SK-N-SH treated with all-trans-retinoic acid at 6 μM for 48 hours (cell line): Measurements from ENCODE around the gene TRAK2.

ENCODE experiments used
- ATAC-seq: fragments of 200-7000 bp; cut with Tn5 transposase; 3 replicates; pipeline ENCODE4 v1.9.1; 2020; ENCODE audit warnings: mild to moderate bottlenecking, moderate library complexity
- ARNTL ChIP-seq: fragments of 450-650 bp; formaldehyde crosslinking; IDR thresholded peaks from 2 replicates; pipeline ENCODE4 v1.5.0; 2020; ENCODE audit warnings: low read depth, mild to moderate bottlenecking, moderate library complexity, borderline replicate concordance
- BACH2 ChIP-seq: fragments of 250-450 bp; sonication (Bioruptor Pico); IDR thresholded peaks from 2 replicates; pipeline ENCODE4 v1.9.0; 2021; ENCODE audit warnings: mild to moderate bottlenecking, borderline replicate concordance
- CSDC2 ChIP-seq: fragments of 250-450 bp; sonication (Bioruptor Pico); IDR thresholded peaks from 2 replicates; pipeline ENCODE4 v1.5.0; 2020; ENCODE audit warnings: mild to moderate bottlenecking, moderate library complexity
- CSRNP3 ChIP-seq: fragments of 250-450 bp; sonication (Bioruptor Pico); IDR thresholded peaks from 2 replicates; pipeline ENCODE4 v1.5.1; 2021; ENCODE audit warnings: mild to moderate bottlenecking, moderate library complexity
- ESRRG ChIP-seq: fragments of 250-450 bp; sonication (Bioruptor Pico); IDR thresholded peaks from 2 replicates; pipeline ENCODE4 v1.6.1; 2021; ENCODE audit warnings: mild to moderate bottlenecking
- GLIS3 ChIP-seq: fragments of 250-450 bp; sonication (Bioruptor Pico); IDR thresholded peaks from 2 replicates; pipeline ENCODE4 v1.5.0; 2020; ENCODE audit warnings: mild to moderate bottlenecking, moderate library complexity
- ISL1 ChIP-seq: fragments of 250-450 bp; sonication (Bioruptor Pico); IDR thresholded peaks from 2 replicates; pipeline ENCODE4 v2.1.2; 2022; ENCODE audit warnings: mild to moderate bottlenecking, moderate library complexity
- OSR1 ChIP-seq: fragments of 250-450 bp; sonication (Bioruptor Pico); IDR thresholded peaks from 2 replicates; pipeline ENCODE4 v1.8.0; 2022; ENCODE audit warnings: moderate library complexity, mild to moderate bottlenecking, inconsistent platforms
- PATZ1 ChIP-seq: fragments of 250-450 bp; sonication (Bioruptor Pico); IDR thresholded peaks from 2 replicates; pipeline ENCODE4 v1.8.0; 2020; ENCODE audit warnings: mild to moderate bottlenecking, moderate library complexity, borderline replicate concordance
- RARB ChIP-seq: fragments of 250-450 bp; sonication (Bioruptor Pico); IDR thresholded peaks from 2 replicates; pipeline ENCODE4 v1.8.0; 2021; ENCODE audit warnings: mild to moderate bottlenecking, moderate library complexity
- SNAI2 ChIP-seq: fragments of 250-450 bp; sonication (Bioruptor Pico); IDR thresholded peaks from 2 replicates; pipeline ENCODE4 v1.5.0; 2020; ENCODE audit warnings: mild to moderate bottlenecking, moderate library complexity
- TOX ChIP-seq: fragments of 250-450 bp; sonication (Bioruptor Pico); IDR thresholded peaks from 2 replicates; pipeline ENCODE4 v1.8.0; 2021; ENCODE audit warnings: mild to moderate bottlenecking, moderate library complexity, borderline replicate concordance
- TSHZ2 ChIP-seq: fragments of 250-450 bp; sonication (Bioruptor Pico); IDR thresholded peaks from 2 replicates; pipeline ENCODE4 v1.5.0; 2020; ENCODE audit warnings: mild to moderate bottlenecking, moderate library complexity
- ZC3H10 ChIP-seq: fragments of 250-450 bp; sonication (Bioruptor Pico); IDR thresholded peaks from 2 replicates; pipeline ENCODE4 v1.5.1; 2021; ENCODE audit warnings: mild to moderate bottlenecking, moderate library complexity
- ZFP30 ChIP-seq: fragments of 450-650 bp; formaldehyde crosslinking; IDR thresholded peaks from 2 replicates; pipeline ENCODE4 v1.5.0; 2022; ENCODE audit warnings: mild to moderate bottlenecking, moderate library complexity
- ZNF565 ChIP-seq: fragments of 450-650 bp; formaldehyde crosslinking; conservative IDR thresholded peaks from 2 replicates; pipeline ENCODE4 v1.5.0; 2020; ENCODE audit warnings: low read depth, mild to moderate bottlenecking, moderate library complexity
- ZNF70 ChIP-seq: fragments of 450-650 bp; formaldehyde crosslinking; IDR thresholded peaks from 2 replicates; pipeline ENCODE4 v1.5.0; 2020; ENCODE audit warnings: mild to moderate bottlenecking, moderate library complexity
- ZNF8 ChIP-seq: fragments of 450-650 bp; formaldehyde crosslinking; IDR thresholded peaks from 2 replicates; pipeline ENCODE4 v1.5.0; 2020; ENCODE audit warnings: mild to moderate bottlenecking, moderate library complexity
- TF ChIP-seq, protein P1 (sequence below): fragments of 250-450 bp; sonication (Bioruptor Pico); IDR thresholded peaks from 2 replicates; pipeline ENCODE4 v1.5.1; 2020; ENCODE audit warnings: low read depth, mild to moderate bottlenecking, moderate library complexity
- TF ChIP-seq, protein P2 (sequence below): fragments of 250-450 bp; sonication (Bioruptor Pico); IDR thresholded peaks from 2 replicates; pipeline ENCODE4 v1.8.0; 2021; ENCODE audit warnings: low read depth, mild to moderate bottlenecking, moderate library complexity, borderline replicate concordance

Gene TRAK2

GRCh38 chr2:201413552-201413951, 37.7 kb downstream of the TRAK2 start:
- no peak for ATAC-seq
- TF ChIP-seq ZNF565 (CRISPR knock-in tag) (no peak), ZNF70 (CRISPR knock-in tag) (no peak), PATZ1 (CRISPR knock-in tag) (no peak), OSR1 (CRISPR knock-in tag) (no peak), ZC3H10 (CRISPR knock-in tag) (no peak), ESRRG (no peak), TOX (no peak), CSRNP3 (no peak), ZNF8 (CRISPR knock-in tag) (no peak), BACH2 (CRISPR knock-in tag) (no peak), GLIS3 (CRISPR knock-in tag) (no peak), RARB (CRISPR knock-in tag) (no peak), ISL1 (CRISPR knock-in tag) (no peak), ARNTL (CRISPR knock-in tag) (no peak)
- TF ChIP-seq, protein P1, sequence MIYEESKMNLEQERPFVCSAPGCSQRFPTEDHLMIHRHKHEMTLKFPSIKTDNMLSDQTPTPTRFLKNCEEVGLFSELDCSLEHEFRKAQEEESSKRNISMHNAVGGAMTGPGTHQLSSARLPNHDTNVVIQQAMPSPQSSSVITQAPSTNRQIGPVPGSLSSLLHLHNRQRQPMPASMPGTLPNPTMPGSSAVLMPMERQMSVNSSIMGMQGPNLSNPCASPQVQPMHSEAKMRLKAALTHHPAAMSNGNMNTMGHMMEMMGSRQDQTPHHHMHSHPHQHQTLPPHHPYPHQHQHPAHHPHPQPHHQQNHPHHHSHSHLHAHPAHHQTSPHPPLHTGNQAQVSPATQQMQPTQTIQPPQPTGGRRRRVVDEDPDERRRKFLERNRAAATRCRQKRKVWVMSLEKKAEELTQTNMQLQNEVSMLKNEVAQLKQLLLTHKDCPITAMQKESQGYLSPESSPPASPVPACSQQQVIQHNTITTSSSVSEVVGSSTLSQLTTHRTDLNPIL (CRISPR knock-in tag), result no peak

DNA sequence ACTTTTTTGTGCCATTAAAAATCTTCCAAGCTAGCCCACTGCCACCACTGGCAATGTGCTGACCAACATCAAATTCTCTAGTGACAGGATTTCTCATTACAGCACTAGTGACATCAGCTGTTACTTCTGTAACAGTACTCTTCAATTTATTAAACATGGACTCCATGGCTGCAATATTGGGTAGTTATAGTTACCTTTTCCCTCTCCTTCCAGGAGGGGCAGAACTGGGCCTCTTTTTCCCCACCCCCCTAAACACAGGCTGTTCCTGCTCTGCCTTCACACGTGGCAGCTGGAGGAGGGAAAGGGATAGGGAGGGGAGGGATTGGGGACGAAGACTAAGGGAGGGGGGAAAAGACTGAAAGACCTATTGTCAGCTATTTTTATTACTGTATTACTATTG, 38.1 kb downstream of the TRAK2 start:
- no peak for TF ChIP-seq ZNF70 (CRISPR knock-in tag)
- no peak for TF ChIP-seq CSRNP3
- TF ChIP-seq TSHZ2 (CRISPR knock-in tag), result no peak
- TF ChIP-seq, protein P1 (CRISPR knock-in tag), result no peak
- no peak for TF ChIP-seq ZNF565 (CRISPR knock-in tag)
- TF ChIP-seq PATZ1 (CRISPR knock-in tag), result no peak
- no peak for TF ChIP-seq GLIS3 (CRISPR knock-in tag)
- TF ChIP-seq TOX, result no peak
- no peak for ATAC-seq

DNA sequence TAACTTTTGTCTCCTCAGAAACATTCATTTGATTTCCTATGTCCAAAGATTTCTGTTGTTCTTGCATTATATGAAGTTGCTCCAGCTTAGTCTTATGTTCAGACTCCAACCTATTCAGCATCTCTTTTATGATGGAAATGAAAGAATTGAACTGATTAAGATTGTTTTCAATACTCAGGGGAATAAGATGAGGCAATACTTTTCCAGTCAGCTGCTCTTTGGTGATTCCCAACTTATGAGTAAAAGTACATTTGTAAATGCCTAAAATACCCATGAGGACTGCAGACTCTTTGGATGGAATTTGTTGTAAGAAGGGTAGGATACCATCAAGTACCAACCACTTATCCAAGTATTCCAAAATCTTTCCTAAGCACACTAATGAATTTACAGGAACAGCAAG, 39.8 kb downstream of the TRAK2 start:
- TF ChIP-seq ESRRG (no peak), SNAI2 (CRISPR knock-in tag) (no peak), ZNF8 (CRISPR knock-in tag) (no peak), ZFP30 (CRISPR knock-in tag) (no peak), CSDC2 (CRISPR knock-in tag) (no peak)
- TF ChIP-seq, protein P2, sequence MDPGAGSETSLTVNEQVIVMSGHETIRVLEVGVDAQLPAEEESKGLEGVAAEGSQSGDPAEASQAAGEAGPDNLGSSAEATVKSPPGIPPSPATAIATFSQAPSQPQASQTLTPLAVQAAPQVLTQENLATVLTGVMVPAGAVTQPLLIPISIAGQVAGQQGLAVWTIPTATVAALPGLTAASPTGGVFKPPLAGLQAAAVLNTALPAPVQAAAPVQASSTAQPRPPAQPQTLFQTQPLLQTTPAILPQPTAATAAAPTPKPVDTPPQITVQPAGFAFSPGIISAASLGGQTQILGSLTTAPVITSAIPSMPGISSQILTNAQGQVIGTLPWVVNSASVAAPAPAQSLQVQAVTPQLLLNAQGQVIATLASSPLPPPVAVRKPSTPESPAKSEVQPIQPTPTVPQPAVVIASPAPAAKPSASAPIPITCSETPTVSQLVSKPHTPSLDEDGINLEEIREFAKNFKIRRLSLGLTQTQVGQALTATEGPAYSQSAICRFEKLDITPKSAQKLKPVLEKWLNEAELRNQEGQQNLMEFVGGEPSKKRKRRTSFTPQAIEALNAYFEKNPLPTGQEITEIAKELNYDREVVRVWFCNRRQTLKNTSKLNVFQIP (CRISPR knock-in tag), result no peak
- no peak for ATAC-seq
